Panc1 (cell line): ENCODE results near the gene PUS3. TPM values are rescaled to one million over a fixed set of nuclear protein-coding genes. Genes with fewer than 3 reads are reported as not detected.

Experiments used
- ATAC-seq: fragments of 200-7000 bp; cut with Tn5 transposase; 2 replicates; pipeline ENCODE4 v1.9.1; 2020; ENCODE audit warnings: mild to moderate bottlenecking, moderate library complexity
- BruUV-seq: library from RNA; stranded (reverse); fragments of 400-500 nt; replicated peaks from 2 replicates; lab custom pipeline; 2021; lab: Mats Ljungman, UMichigan
- CTCF ChIA-PET: fragments of 300-600 bp; sonication (Branson Sonifier 250); formaldehyde crosslinking; loops from one replicate; lab custom pipeline; 2022; ENCODE audit warnings: antibody characterized with exemption; lab: Charles Lee
- POLR2A ChIA-PET: fragments of 300-600 bp; sonication (Branson Sonifier 250); formaldehyde crosslinking; loops from one replicate; lab custom pipeline; 2022; ENCODE audit warnings: antibody characterized with exemption; lab: Charles Lee
- DNase-seq: peaks from one replicate; pipeline ENCODE4 v3.0.0-alpha.2; 2010; ENCODE audit warnings: low read depth, low spot score
- H3K27ac ChIP-seq: 2 replicates; pipeline ENCODE4 v1.5.1; 2011; ENCODE audit warnings: mild to moderate bottlenecking, low read length, inconsistent platforms
- H3K27me3 ChIP-seq: fragments of 200-500 bp; sonication (Bioruptor generic); 2 replicates; pipeline ENCODE4 v1.6.0; 2014; ENCODE audit warnings: low read length, inconsistent platforms; ENCODE audit not compliant: control insufficient read depth, insufficient read depth
- H3K36me3 ChIP-seq: fragments of 200-500 bp; sonication (Bioruptor generic); 2 replicates; pipeline ENCODE4 v1.5.1; 2014; ENCODE audit warnings: inconsistent platforms, mild to moderate bottlenecking, low read length, moderate library complexity; ENCODE audit not compliant: control insufficient read depth, insufficient read depth
- H3K4me1 ChIP-seq: 2 replicates; pipeline ENCODE4 v1.5.1; 2011; ENCODE audit warnings: inconsistent platforms, mild to moderate bottlenecking, low read length, moderate library complexity; ENCODE audit not compliant: control insufficient read depth, insufficient read depth
- H3K4me3 ChIP-seq, 2 experiments: 2 replicates each; pipeline ENCODE4 v1.5.1; 2011 to 2012; ENCODE audit warnings: low read depth in 2 of 2, low read length in 2 of 2, mild to moderate bottlenecking in 2 of 2, inconsistent platforms in 1 of 2, moderate library complexity in 1 of 2
- H3K9me3 ChIP-seq: fragments of 200-500 bp; sonication (Bioruptor generic); 2 replicates; pipeline ENCODE4 v1.5.1; 2014; ENCODE audit warnings: low read depth, mild to moderate bottlenecking, inconsistent platforms, low read length, moderate library complexity; ENCODE audit not compliant: control insufficient read depth, insufficient read depth
- CTCF ChIP-seq: fragments of 450-650 bp; IDR thresholded peaks from 2 replicates; pipeline ENCODE4 v1.5.1; 2017; ENCODE audit warnings: mild to moderate bottlenecking
- POLR2AphosphoS5 ChIP-seq: IDR thresholded peaks from 2 replicates; pipeline ENCODE4 v1.6.1; 2012; ENCODE audit warnings: mild to moderate bottlenecking, low read depth, low read length, moderate library complexity
- SIN3A ChIP-seq: IDR thresholded peaks from 2 replicates; pipeline ENCODE4 v1.6.1; 2012; ENCODE audit warnings: low read depth, mild to moderate bottlenecking, low read length, moderate library complexity, borderline replicate concordance; ENCODE audit not compliant: insufficient read depth
- TCF7L2 ChIP-seq: IDR thresholded peaks from 2 replicates; pipeline ENCODE4 v1.6.1; 2011; ENCODE audit warnings: mild to moderate bottlenecking, low read depth, low read length, inconsistent platforms
- in situ Hi-C: cut with HindIII; loops from 2 replicates; pipeline ENCODE4 v1.10.0; 2016; ENCODE audit warnings: low sequenced_read_pairs, low pct_unique_long_range_greater_than_20kb
- intact Hi-C: fragments of 100-400 bp; cut with micrococcal nuclease; formaldehyde crosslinking; loops from one replicate; pipeline ENCODE4 v1.10.0; 2022; ENCODE audit not compliant: unreplicated experiment
- total RNA-seq: library from RNA; stranded (reverse); gene quantifications from one replicate; pipeline ENCODE4 v1.2.1, GENCODE V29; 2021; ENCODE audit not compliant: unreplicated experiment
- TF ChIP-seq, protein P1 (sequence below), 2 experiments: IDR thresholded peaks; 2 replicates each; pipeline ENCODE4 v1.6.1; 2011 to 2012; ENCODE audit warnings: low read depth in 2 of 2, control low read depth in 1 of 2, low read length in 1 of 2, mild to moderate bottlenecking in 1 of 2, moderate library complexity in 1 of 2; ENCODE audit not compliant: insufficient read depth in 1 of 2

The PUS3 gene
- total RNA-seq, 1 experiment from 2014 or later, result 15.1 TPM

DNA sequence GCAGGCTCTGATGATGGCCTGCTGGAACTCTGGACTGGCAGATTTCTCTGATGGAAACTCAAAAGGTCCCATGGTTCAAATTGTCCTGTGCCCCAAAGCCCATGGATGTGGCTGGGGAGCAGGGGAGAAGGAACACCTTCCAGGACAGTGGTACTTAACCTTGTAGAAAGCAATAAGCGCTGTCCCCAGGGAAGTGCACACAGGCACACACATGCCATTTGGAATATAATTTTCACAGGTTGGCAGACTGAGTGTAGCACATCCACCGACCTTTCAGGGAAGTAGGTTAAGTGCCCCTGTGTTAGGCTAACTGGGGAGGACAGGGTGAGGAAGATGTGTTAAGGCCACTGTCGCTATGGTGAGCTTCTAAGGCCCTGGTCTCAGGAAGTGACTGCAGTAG is 19.1 kb upstream of the PUS3 start:
- in situ Hi-C loops, result loop anchor here (25.0 kb wide), 1 partner anchor 165 kb away; no protein-coding TSS in a partner anchor
- POLR2A ChIA-PET, result no interaction called here
- Histone ChIP-seq H3K4me1 (no peaks in the 10 kb centered on the region), H3K4me3 (no peak overlapping the region), H3K27me3 (peaks cover 9% of the 10 kb centered on the region; the same call in 1 of the 2 replicates), H3K9me3 (no peaks in the 10 kb centered on the region), H3K36me3 (no peaks in the 10 kb centered on the region), H3K27ac (no peak overlapping the region)
- no peak for ATAC-seq
- TF ChIP-seq TCF7L2 (no peak), POLR2AphosphoS5 (no peak), CTCF (no peak), SIN3A (no peak)
- TF ChIP-seq, protein P1, sequence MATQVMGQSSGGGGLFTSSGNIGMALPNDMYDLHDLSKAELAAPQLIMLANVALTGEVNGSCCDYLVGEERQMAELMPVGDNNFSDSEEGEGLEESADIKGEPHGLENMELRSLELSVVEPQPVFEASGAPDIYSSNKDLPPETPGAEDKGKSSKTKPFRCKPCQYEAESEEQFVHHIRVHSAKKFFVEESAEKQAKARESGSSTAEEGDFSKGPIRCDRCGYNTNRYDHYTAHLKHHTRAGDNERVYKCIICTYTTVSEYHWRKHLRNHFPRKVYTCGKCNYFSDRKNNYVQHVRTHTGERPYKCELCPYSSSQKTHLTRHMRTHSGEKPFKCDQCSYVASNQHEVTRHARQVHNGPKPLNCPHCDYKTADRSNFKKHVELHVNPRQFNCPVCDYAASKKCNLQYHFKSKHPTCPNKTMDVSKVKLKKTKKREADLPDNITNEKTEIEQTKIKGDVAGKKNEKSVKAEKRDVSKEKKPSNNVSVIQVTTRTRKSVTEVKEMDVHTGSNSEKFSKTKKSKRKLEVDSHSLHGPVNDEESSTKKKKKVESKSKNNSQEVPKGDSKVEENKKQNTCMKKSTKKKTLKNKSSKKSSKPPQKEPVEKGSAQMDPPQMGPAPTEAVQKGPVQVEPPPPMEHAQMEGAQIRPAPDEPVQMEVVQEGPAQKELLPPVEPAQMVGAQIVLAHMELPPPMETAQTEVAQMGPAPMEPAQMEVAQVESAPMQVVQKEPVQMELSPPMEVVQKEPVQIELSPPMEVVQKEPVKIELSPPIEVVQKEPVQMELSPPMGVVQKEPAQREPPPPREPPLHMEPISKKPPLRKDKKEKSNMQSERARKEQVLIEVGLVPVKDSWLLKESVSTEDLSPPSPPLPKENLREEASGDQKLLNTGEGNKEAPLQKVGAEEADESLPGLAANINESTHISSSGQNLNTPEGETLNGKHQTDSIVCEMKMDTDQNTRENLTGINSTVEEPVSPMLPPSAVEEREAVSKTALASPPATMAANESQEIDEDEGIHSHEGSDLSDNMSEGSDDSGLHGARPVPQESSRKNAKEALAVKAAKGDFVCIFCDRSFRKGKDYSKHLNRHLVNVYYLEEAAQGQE (IDR thresholded peaks at IDR 0.05; ENCODE audit: insufficient read depth in 1 of 2, low read depth in 2 of 2, low read length in 1 of 2), result no peak
- no peak for DNase-seq
- CTCF ChIA-PET, result no interaction called here
- BruUV-seq, result no TSS peak
- intact Hi-C loops, result loop anchor here (2.0 kb wide), 1 partner anchor 139 kb away; no protein-coding TSS in a partner anchor

DNA sequence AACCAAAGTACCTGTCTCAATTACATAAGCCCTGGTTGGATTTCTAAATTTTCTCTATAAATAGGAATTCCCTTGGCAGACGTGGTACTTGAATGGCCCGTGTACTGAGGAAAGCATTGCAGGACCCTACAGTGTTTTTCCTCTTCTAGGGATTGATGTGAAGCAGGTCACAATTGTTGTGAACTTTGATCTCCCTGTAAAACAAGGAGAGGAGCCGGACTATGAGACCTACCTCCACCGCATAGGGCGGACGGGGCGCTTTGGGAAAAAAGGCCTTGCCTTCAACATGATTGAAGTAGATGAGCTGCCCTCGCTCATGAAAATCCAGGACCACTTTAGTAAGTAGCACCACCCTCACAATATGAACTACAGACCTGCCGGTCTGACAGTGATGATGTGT is 18.0 kb upstream of the PUS3 start:
- in situ Hi-C loops, result loop anchor here (25.0 kb wide), 1 partner anchor 166 kb away; no protein-coding TSS in a partner anchor
- TF ChIP-seq TCF7L2 (no peak), POLR2AphosphoS5 (no peak), CTCF (no peak), SIN3A (no peak)
- TF ChIP-seq, protein P1 (IDR thresholded peaks at IDR 0.05; ENCODE audit: insufficient read depth in 1 of 2, low read depth in 2 of 2, low read length in 1 of 2), result no peak

More for the DNA sequence above, 18.0 kb upstream of the PUS3 start:
- no peak for ATAC-seq
- BruUV-seq, result no TSS peak
- Histone ChIP-seq H3K9me3 (no peaks in the 10 kb centered on the region), H3K27me3 (peaks cover 18% of the 10 kb centered on the region), H3K36me3 (no peaks in the 10 kb centered on the region), H3K27ac (no peak overlapping the region), H3K4me1 (no peaks in the 10 kb centered on the region), H3K4me3 (no peak overlapping the region)
- POLR2A ChIA-PET, result interaction anchor here (0.5 kb wide), 1 partner anchor 219 kb away, joined by 7 read pairs; no protein-coding TSS in a partner anchor
- DNase-seq, result no peak
- intact Hi-C loops, result no loop called here
- CTCF ChIA-PET, result interaction anchor here (0.9 kb wide), 1 partner anchor 273 kb away, joined by 3 read pairs; no protein-coding TSS in a partner anchor
